ENCODE results near the gene PTPRA. TPM values are rescaled to one million over a fixed set of nuclear protein-coding genes. Genes with fewer than 3 reads are reported as not detected.

The PTPRA gene
- total and polyA plus RNA-seq, 9 of the 15 experiments (the other 6 are each of a cell fraction or from before 2014, with no cell fraction given) = 3.4 to 80.5 (median 28.0) TPM

DNA sequence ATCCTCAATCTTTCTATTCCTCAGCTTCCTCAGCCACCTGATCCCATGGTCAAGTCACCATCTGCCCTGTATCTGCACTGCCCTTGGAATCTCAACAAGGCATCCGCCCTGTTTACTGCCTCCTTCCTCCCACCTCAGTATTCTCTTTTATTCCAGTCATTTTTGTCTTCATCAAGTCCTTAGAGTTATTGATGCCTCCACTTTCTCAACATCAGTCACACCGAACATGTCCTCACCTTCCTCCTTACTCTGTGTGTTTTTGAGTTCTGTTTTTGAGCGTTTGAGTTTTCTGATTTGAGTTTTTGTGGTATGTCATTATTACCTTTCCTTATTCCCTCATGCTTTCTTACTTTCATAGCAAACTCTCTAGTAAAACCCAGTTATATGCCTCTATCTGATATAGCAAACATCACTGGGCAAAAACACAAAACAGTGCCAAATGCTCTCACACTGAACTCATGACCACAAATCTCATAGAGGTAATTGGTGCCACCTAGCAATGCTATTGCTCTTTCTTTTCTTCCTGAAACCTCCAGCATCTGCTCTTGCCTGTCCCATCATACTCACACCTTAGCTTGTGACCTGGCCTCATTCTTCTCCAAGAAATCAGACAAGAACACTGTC is 158.4 kb downstream of the PTPRA start (continued):
- no peak for TF ChIP-seq SIX5 (IDR thresholded peaks at IDR 0.05; ENCODE audit: borderline replicate concordance in 1 of 2, insufficient read depth in 1 of 2, low read depth in 1 of 2, low read length in 2 of 2)
- TF ChIP-seq KDM2B (CRISPR knock-in tag; IDR thresholded peaks at IDR 0.05) = no peak
- no peak for TF ChIP-seq NEUROD1 (IDR thresholded peaks at IDR 0.05; ENCODE audit: borderline replicate concordance, low read depth, low read length, partially characterized antibody)
- no peak for TF ChIP-seq PTRF (tag; IDR thresholded peaks at IDR 0.05)
- TF ChIP-seq HNRNPL (IDR thresholded peaks at IDR 0.05; ENCODE audit: low read depth, low read length) = no peak
- no peak for TF ChIP-seq BHLHE40 (IDR thresholded peaks at IDR 0.05; ENCODE audit: low read length)
- TF ChIP-seq HIVEP1 (CRISPR knock-in tag; IDR thresholded peaks at IDR 0.05) = no peak
- TF ChIP-seq RBFOX2 (IDR thresholded peaks at IDR 0.05; ENCODE audit: low read depth, low read length) = no peak

DNA sequence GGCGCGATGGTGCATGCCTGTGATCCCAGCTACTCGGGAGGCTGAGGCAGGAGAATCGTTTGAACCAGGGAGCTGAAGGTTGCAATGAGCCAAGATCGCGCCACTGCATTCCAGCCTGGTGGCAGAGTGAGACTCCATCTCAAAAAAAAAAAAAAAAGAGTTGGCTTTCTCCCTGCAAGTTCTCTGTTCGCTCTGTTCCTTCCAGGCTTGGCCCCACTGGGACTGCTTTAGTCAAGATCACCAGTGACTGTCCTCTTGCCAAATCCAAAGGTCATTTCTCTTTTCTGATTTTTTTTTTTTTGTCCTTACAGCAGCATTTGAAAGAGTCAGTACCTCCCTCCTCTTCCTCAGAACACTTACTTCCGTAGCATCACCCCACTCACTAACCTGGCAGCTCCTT is 159.3 kb downstream of the PTPRA start:
- ChIA-PET CTCF (ENCODE audit: low intra/inter-chr PET ratio) (no interaction called here), POLR2A (no interaction called here)
- in situ Hi-C loops (cut with MboI) = no loop called here
- H2AFZ ChIP-seq (ENCODE audit: low read depth, low read length) = no peak overlapping the region
- ATAC-seq (no peak), FAIRE-seq (no peak), DNase-seq (ENCODE audit: extremely low read depth in 1 of 4, low spot score in 3 of 4) (no peak)
- no peaks in the 10 kb centered on the region for H4K20me1 ChIP-seq (replicated peaks; ENCODE audit: control insufficient read depth, insufficient read depth, low read length)
- H3K36me3 ChIP-seq (ENCODE audit: control insufficient read depth, insufficient read depth, low read length) = peaks cover 62% of the 10 kb centered on the region
- no peak overlapping the region for H3K4me3 ChIP-seq
- H3K9me1 ChIP-seq (ENCODE audit: control insufficient read depth, insufficient read depth, low read length) = no peaks in the 10 kb centered on the region
- intact Hi-C loops (cut with micrococcal nuclease) = no loop called here
- H3K9me3 ChIP-seq (replicated peaks; ENCODE audit: control insufficient read depth, insufficient read depth, low read depth, low read length) = no peaks in the 10 kb centered on the region
- H3K79me2 ChIP-seq (ENCODE audit: control insufficient read depth, insufficient read depth, low read length) = no peaks in the 10 kb centered on the region
- no peak overlapping the region for H3K4me2 ChIP-seq (ENCODE audit: insufficient read depth, low read length)
- H3K9ac ChIP-seq (ENCODE audit: insufficient read depth in 1 of 2, low read depth in 2 of 2, low read length in 2 of 2) = no peak overlapping the region
- H3K27ac ChIP-seq (ENCODE audit: extremely low read depth, low read depth, low read length) = no peak overlapping the region
- 90% methylated on average over 2 of the region's 8 CpGs for WGBS (ENCODE audit: insufficient coverage, low coverage, missing lambda C conversion rate)
- no peaks in the 10 kb centered on the region for H3K27me3 ChIP-seq (ENCODE audit: control insufficient read depth in 2 of 2, insufficient read depth in 2 of 2, low read length in 2 of 2)
- peaks cover 0 to 3% of the 10 kb centered on the region in 2 experiments; a peak in 3 of 5 replicates for H3K4me1 ChIP-seq (replicated peaks in 1 of 2; ENCODE audit: control insufficient read depth in 2 of 2, insufficient read depth in 2 of 2, low read length in 2 of 2)
- BruUV-seq (replicated peaks) = no TSS peak
- TF ChIP-seq ARHGAP35 (IDR thresholded peaks at IDR 0.05; ENCODE audit: partially characterized antibody) = no peak
- no peak for TF ChIP-seq BDP1 (IDR thresholded peaks at IDR 0.05; ENCODE audit: insufficient read depth, insufficient read length)
- TF ChIP-seq FOXP1 (CRISPR knock-in tag; IDR thresholded peaks at IDR 0.05) = no peak
- TF ChIP-seq ERF (CRISPR knock-in tag; IDR thresholded peaks at IDR 0.05) = no peak
- TF ChIP-seq, protein P1, sequence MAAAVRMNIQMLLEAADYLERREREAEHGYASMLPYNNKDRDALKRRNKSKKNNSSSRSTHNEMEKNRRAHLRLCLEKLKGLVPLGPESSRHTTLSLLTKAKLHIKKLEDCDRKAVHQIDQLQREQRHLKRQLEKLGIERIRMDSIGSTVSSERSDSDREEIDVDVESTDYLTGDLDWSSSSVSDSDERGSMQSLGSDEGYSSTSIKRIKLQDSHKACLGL (CRISPR knock-in tag; IDR thresholded peaks at IDR 0.05; ENCODE audit: borderline replicate concordance, poor library complexity, severe bottlenecking) = no peak
- no peak for TF ChIP-seq NCOR1 (IDR thresholded peaks at IDR 0.05)
- TF ChIP-seq, protein P2, sequence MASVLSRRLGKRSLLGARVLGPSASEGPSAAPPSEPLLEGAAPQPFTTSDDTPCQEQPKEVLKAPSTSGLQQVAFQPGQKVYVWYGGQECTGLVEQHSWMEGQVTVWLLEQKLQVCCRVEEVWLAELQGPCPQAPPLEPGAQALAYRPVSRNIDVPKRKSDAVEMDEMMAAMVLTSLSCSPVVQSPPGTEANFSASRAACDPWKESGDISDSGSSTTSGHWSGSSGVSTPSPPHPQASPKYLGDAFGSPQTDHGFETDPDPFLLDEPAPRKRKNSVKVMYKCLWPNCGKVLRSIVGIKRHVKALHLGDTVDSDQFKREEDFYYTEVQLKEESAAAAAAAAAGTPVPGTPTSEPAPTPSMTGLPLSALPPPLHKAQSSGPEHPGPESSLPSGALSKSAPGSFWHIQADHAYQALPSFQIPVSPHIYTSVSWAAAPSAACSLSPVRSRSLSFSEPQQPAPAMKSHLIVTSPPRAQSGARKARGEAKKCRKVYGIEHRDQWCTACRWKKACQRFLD (CRISPR knock-in tag; IDR thresholded peaks at IDR 0.05) = no peak
- no peak for TF ChIP-seq ATF7 (IDR thresholded peaks at IDR 0.05)
- no peak for TF ChIP-seq NFATC3 (IDR thresholded peaks at IDR 0.05)
- TF ChIP-seq, protein P3, sequence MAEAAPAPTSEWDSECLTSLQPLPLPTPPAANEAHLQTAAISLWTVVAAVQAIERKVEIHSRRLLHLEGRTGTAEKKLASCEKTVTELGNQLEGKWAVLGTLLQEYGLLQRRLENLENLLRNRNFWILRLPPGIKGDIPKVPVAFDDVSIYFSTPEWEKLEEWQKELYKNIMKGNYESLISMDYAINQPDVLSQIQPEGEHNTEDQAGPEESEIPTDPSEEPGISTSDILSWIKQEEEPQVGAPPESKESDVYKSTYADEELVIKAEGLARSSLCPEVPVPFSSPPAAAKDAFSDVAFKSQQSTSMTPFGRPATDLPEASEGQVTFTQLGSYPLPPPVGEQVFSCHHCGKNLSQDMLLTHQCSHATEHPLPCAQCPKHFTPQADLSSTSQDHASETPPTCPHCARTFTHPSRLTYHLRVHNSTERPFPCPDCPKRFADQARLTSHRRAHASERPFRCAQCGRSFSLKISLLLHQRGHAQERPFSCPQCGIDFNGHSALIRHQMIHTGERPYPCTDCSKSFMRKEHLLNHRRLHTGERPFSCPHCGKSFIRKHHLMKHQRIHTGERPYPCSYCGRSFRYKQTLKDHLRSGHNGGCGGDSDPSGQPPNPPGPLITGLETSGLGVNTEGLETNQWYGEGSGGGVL (CRISPR knock-in tag; IDR thresholded peaks at IDR 0.05) = no peak

Data from K562 (cell line).